GM10266 (cell line): ENCODE measurements around the gene FGF10.

ENCODE experiments used
- DNase-seq: peaks from one replicate; pipeline ENCODE4 v3.0.0; 2012; ENCODE audit errors: extremely low spot score
- CTCF ChIP-seq: IDR thresholded peaks from 2 replicates; pipeline ENCODE4 v1.5.1; 2012; ENCODE audit warnings: mild to moderate bottlenecking, low read depth; ENCODE audit not compliant: control insufficient read depth, insufficient read depth; ENCODE audit errors: missing control alignments

Gene FGF10

GRCh38 chr5:44382894-44383293 is 6.3 kb downstream of the FGF10 start:
- TF ChIP-seq CTCF, result no peak
- no peak for DNase-seq

- DNase-seq, result no peak
- no peak for TF ChIP-seq CTCF
These were observed 12.2 kb downstream of the FGF10 start for GRCh38 chr5:44377057-44377456.

- TF ChIP-seq CTCF, result no peak
- DNase-seq, result no peak
These were observed 17.2 kb downstream of the FGF10 start for GRCh38 chr5:44372028-44372427.

GRCh38 chr5:44367203-44367602 is 22.0 kb downstream of the FGF10 start:
- TF ChIP-seq CTCF, result no peak
- no peak for DNase-seq

- TF ChIP-seq CTCF, result no peak
- no peak for DNase-seq
These were observed 23.9 kb downstream of the FGF10 start for GRCh38 chr5:44365345-44365744.

- no peak for DNase-seq
- TF ChIP-seq CTCF, result no peak
These were observed 25.1 kb downstream of the FGF10 start for GRCh38 chr5:44364097-44364496.

GRCh38 chr5:44361342-44362001 is 27.7 kb downstream of the FGF10 start:
- no peak for DNase-seq
- TF ChIP-seq CTCF, result no peak
